ENCODE measurements around the gene SLFNL1.

The SLFNL1 gene

GRCh38 chr1:41006942-41007865, 14.3 kb downstream of the SLFNL1 start:
- DNase-seq (ENCODE audit: low read depth), result no peak
- no peak overlapping the region for H3K4me3 ChIP-seq (ENCODE audit: low read depth, low read length)
- TF ChIP-seq CTCF (IDR thresholded peaks at IDR 0.05; ENCODE audit: low read depth, low read length, missing control alignments), result no peak

GRCh38 chr1:41005876-41006275, 15.6 kb downstream of the SLFNL1 start:
- no peak for TF ChIP-seq CTCF (IDR thresholded peaks at IDR 0.05; ENCODE audit: low read depth, low read length, missing control alignments)

GRCh38 chr1:41003640-41004220, 17.8 kb downstream of the SLFNL1 start:
- peak; percentile 61 for TF ChIP-seq CTCF (IDR thresholded peaks at IDR 0.05; ENCODE audit: low read depth, low read length, missing control alignments)
- peak; percentile 87 for DNase-seq (ENCODE audit: low read depth)
- no peak overlapping the region for H3K4me3 ChIP-seq (ENCODE audit: low read depth, low read length)

More at GRCh38 chr1:41005876-41006275, 15.6 kb downstream of the SLFNL1 start:
- H3K4me3 ChIP-seq (ENCODE audit: low read depth, low read length), result no peak overlapping the region
- DNase-seq (ENCODE audit: low read depth), result no peak

GRCh38 chr1:41003127-41003639, 18.3 kb downstream of the SLFNL1 start:
- TF ChIP-seq CTCF (IDR thresholded peaks at IDR 0.05; ENCODE audit: low read depth, low read length, missing control alignments), result no peak
- DNase-seq (ENCODE audit: low read depth), result no peak
- H3K4me3 ChIP-seq (ENCODE audit: low read depth, low read length), result no peak overlapping the region

- no peak for DNase-seq (ENCODE audit: low read depth)
- no peak overlapping the region for H3K4me3 ChIP-seq (ENCODE audit: low read depth, low read length)
- no peak for TF ChIP-seq CTCF (IDR thresholded peaks at IDR 0.05; ENCODE audit: low read depth, low read length, missing control alignments)
These were observed 22.9 kb downstream of the SLFNL1 start for GRCh38 chr1:40998668-40999067.

- no peak overlapping the region for H3K4me3 ChIP-seq (ENCODE audit: low read depth, low read length)
- TF ChIP-seq CTCF (IDR thresholded peaks at IDR 0.05; ENCODE audit: low read depth, low read length, missing control alignments), result no peak
- DNase-seq (ENCODE audit: low read depth), result no peak
These were observed 24.4 kb downstream of the SLFNL1 start for GRCh38 chr1:40997096-40997495.

Measured in GM12864 (cell line).